SK-N-SH treated with all-trans-retinoic acid at 6 μM for 48 hours (cell line): ENCODE results near the gene CENPQ.
"Not testable (repeated sequence)": the region's sequence is repeated elsewhere in the genome, so short reads cannot be mapped to it uniquely, and the experiment has no call there.

Experiments used
- CSRNP3 ChIP-seq: fragments of 250-450 bp; sonication (Bioruptor Pico); IDR thresholded peaks from 2 replicates; pipeline ENCODE4 v1.5.1; 2021; ENCODE audit warnings: mild to moderate bottlenecking, moderate library complexity
- GLIS3 ChIP-seq: fragments of 250-450 bp; sonication (Bioruptor Pico); IDR thresholded peaks from 2 replicates; pipeline ENCODE4 v1.5.0; 2020; ENCODE audit warnings: mild to moderate bottlenecking, moderate library complexity
- PPARA ChIP-seq: fragments of 250-450 bp; sonication (Bioruptor Pico); IDR thresholded peaks from 2 replicates; pipeline ENCODE4 v1.5.0; 2020; ENCODE audit warnings: mild to moderate bottlenecking, borderline replicate concordance
- TCF4 ChIP-seq: fragments of 250-450 bp; sonication (Bioruptor Pico); IDR thresholded peaks from 2 replicates; pipeline ENCODE4 v1.8.0; 2021; ENCODE audit warnings: mild to moderate bottlenecking, moderate library complexity, borderline replicate concordance
- ZNF565 ChIP-seq: fragments of 450-650 bp; formaldehyde crosslinking; conservative IDR thresholded peaks from 2 replicates; pipeline ENCODE4 v1.5.0; 2020; ENCODE audit warnings: low read depth, mild to moderate bottlenecking, moderate library complexity
- ZNF70 ChIP-seq: fragments of 450-650 bp; formaldehyde crosslinking; IDR thresholded peaks from 2 replicates; pipeline ENCODE4 v1.5.0; 2020; ENCODE audit warnings: mild to moderate bottlenecking, moderate library complexity
- TF ChIP-seq, protein P1 (sequence below): fragments of 250-450 bp; sonication (Bioruptor Pico); IDR thresholded peaks from 2 replicates; pipeline ENCODE4 v1.5.0; 2020; ENCODE audit warnings: mild to moderate bottlenecking, moderate library complexity
- TF ChIP-seq, protein P2 (sequence below): fragments of 250-450 bp; sonication (Bioruptor Pico); IDR thresholded peaks from 2 replicates; pipeline ENCODE4 v1.8.0; 2020; ENCODE audit warnings: mild to moderate bottlenecking, moderate library complexity, borderline replicate concordance

- TF ChIP-seq, protein P1, sequence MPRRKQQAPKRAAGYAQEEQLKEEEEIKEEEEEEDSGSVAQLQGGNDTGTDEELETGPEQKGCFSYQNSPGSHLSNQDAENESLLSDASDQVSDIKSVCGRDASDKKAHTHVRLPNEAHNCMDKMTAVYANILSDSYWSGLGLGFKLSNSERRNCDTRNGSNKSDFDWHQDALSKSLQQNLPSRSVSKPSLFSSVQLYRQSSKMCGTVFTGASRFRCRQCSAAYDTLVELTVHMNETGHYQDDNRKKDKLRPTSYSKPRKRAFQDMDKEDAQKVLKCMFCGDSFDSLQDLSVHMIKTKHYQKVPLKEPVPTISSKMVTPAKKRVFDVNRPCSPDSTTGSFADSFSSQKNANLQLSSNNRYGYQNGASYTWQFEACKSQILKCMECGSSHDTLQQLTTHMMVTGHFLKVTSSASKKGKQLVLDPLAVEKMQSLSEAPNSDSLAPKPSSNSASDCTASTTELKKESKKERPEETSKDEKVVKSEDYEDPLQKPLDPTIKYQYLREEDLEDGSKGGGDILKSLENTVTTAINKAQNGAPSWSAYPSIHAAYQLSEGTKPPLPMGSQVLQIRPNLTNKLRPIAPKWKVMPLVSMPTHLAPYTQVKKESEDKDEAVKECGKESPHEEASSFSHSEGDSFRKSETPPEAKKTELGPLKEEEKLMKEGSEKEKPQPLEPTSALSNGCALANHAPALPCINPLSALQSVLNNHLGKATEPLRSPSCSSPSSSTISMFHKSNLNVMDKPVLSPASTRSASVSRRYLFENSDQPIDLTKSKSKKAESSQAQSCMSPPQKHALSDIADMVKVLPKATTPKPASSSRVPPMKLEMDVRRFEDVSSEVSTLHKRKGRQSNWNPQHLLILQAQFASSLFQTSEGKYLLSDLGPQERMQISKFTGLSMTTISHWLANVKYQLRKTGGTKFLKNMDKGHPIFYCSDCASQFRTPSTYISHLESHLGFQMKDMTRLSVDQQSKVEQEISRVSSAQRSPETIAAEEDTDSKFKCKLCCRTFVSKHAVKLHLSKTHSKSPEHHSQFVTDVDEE (CRISPR knock-in tag): not testable (repeated sequence)
- not testable (repeated sequence) for TF ChIP-seq ZNF565; CSRNP3; TCF4 (CRISPR knock-in tag); PPARA; GLIS3 (CRISPR knock-in tag); ZNF70 (CRISPR knock-in tag)
- TF ChIP-seq, protein P2, sequence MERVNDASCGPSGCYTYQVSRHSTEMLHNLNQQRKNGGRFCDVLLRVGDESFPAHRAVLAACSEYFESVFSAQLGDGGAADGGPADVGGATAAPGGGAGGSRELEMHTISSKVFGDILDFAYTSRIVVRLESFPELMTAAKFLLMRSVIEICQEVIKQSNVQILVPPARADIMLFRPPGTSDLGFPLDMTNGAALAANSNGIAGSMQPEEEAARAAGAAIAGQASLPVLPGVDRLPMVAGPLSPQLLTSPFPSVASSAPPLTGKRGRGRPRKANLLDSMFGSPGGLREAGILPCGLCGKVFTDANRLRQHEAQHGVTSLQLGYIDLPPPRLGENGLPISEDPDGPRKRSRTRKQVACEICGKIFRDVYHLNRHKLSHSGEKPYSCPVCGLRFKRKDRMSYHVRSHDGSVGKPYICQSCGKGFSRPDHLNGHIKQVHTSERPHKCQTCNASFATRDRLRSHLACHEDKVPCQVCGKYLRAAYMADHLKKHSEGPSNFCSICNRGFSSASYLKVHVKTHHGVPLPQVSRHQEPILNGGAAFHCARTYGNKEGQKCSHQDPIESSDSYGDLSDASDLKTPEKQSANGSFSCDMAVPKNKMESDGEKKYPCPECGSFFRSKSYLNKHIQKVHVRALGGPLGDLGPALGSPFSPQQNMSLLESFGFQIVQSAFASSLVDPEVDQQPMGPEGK: not testable (repeated sequence)
These were observed 13.4 kb downstream of the CENPQ start for GRCh38 chr6:49476564-49476963.
